Measurements from ENCODE around the gene ATRIP.

DNA sequence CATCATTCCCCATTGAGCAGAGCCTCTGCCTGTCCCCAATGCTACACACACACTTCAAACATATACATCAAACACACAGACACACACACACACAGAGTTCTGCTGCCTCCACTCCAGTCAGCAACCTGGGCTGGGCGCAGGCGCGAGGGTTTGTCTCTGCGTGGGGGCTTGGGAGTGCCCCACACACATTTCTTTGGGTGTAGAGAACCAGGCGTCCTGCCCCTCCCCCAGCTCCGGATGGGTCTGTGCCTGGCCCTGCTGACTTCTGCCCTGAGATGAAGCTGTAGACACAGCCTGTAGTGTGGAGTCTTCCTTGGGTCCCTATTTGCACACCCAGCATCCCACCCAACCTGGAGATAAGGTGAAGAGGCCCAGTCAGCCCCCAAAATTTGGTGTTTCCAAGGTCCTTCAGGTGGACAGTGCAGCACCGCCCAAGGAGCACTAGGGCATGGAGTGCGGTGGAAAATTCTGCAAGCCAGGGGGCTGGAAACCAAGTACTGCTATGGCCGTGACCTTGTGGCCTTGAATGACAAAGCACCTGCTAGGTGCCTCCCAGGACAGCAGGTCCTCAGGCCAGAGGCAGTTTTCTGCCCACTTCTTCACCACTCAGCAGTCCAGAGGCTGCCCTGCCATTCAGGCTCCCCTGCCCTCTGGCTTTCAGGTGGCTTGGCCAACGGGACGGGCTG is 47.7 kb upstream of the ATRIP start:
- TF ChIP-seq CTCF (IDR thresholded peaks at IDR 0.05; ENCODE audit: low read length) (no peak), EZH2 (optimal IDR thresholded peaks at IDR 0.05; ENCODE audit: low read depth, low read length) (no peak), EZH2phosphoT487 (IDR thresholded peaks at IDR 0.05; ENCODE audit: low read length) (no peak)

All from MM.1S (cell line).